KOPT-K1 (cell line): Measurements from ENCODE around the gene PRICKLE2.

ENCODE experiments used
- H3K27ac ChIP-seq: fragments of 200-600 bp; sonication (generic); 2 replicates; pipeline ENCODE4 v1.5.1; 2016; ENCODE audit warnings: antibody characterized with exemption, mild to moderate bottlenecking, low read depth, low read length; ENCODE audit not compliant: poor library complexity, severe bottlenecking
- H3K36me3 ChIP-seq: fragments of 200-600 bp; sonication (generic); 2 replicates; pipeline ENCODE4 v1.5.1; 2017; ENCODE audit warnings: antibody characterized with exemption, mild to moderate bottlenecking, low read length, moderate library complexity; ENCODE audit not compliant: insufficient read depth
- H3K9me3 ChIP-seq: fragments of 200-600 bp; sonication (generic); 2 replicates; pipeline ENCODE4 v1.5.1; 2017; ENCODE audit warnings: antibody characterized with exemption, low read length, mild to moderate bottlenecking; ENCODE audit not compliant: insufficient read depth, poor library complexity, severe bottlenecking

The PRICKLE2 gene

DNA sequence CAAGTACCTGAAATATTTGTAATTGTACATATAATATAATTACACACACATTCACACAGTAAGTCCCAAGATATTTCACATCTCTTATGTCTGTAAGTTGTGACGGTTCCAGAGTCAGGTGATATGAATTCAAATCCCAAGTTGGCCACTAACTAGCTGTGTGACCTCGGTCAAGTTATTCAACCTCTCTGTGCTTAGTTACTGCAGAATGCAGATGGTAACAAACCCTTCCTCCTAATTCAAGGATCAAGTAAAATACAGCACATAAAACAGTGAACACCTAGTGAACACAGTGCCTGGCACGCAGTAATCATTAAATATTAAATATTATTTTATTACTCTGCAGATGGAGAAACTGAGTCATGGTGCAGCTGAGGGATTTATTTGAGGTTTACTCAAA, 6.9 kb downstream of the PRICKLE2 start:
- no peak overlapping the region for H3K27ac ChIP-seq
- H3K36me3 ChIP-seq: no peaks in the 10 kb centered on the region
- H3K9me3 ChIP-seq: no peaks in the 10 kb centered on the region

DNA sequence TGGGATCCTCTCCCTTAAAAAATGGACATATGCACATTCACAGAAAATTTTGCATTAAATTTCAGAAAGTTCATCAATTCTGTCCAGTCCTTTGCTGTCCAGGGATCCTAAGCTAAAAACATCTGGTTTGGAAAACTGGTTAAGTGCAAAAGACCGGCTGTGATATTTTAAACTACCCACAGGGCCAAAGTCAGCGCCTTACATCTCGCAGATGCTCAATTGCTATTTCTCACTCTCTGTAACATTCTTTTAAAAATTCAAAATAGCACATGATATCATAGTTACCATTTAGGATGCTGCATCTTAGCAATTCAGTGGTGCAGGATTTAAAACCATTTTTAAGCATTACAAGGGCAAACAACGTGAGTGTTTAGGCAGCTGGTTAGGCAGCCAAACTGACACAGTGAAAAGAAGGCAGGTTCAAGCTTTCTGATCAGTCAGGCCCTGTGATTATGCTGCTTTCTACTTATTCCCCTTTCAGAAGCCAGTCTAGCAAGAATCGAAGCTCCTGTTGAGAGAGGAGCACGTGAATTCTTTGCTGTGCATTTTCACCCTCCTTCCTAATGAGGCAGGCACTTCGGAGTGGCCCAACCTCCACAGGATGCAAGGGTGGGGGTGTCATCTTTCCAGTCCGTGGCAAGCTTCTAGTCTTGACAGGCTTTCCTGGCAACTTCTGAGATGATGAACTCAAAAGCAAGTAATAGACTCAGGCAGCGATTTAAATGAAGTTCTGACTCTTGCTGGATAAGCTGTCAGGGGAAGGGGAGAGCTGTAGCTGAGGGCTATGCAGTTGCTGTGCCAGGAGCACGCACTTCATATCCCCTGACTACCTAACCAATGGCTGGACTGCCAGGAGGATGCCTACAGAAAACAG, 8.8 kb downstream of the PRICKLE2 start:
- Histone ChIP-seq H3K36me3 (no peaks in the 10 kb centered on the region), H3K9me3 (no peaks in the 10 kb centered on the region), H3K27ac (no peak overlapping the region)

DNA sequence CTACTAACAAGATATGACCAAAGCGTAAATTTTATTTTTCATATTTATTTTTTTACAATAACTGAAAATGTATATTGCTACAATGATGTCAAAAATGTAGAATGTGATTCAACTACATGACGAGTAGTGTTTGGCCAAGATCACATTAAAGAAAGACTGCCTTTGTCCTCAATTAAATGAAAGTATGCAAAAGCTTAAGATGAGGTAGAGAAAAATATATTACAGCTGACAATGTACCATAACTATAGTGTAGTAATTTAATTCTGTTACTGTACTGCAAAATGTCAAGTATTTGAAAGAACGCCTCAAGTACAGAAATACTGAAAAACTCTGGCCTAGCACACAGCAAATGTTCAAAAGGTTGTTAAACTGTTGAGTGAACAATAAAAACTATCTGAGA, 9.7 kb downstream of the PRICKLE2 start:
- H3K9me3 ChIP-seq: no peaks in the 10 kb centered on the region
- H3K27ac ChIP-seq: no peak overlapping the region
- H3K36me3 ChIP-seq: no peaks in the 10 kb centered on the region

DNA sequence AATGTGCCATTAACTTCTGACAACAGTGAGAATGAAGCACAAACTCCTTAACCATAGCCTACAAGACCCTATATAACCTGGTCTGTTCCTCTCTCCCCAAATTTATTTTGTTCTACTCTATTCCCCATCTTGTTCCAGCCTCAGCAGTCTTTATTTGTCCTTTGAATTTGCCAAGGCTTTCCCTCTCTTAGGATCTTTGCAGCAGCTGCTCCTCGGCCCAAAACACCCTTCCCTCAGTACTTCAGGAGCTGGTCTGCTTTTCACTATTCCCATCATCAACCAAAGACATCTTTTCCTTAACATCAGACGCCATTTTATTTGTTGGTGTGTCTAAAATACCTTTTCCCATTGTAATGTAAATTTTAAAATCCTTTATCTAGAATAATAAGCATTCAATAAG, 10.2 kb downstream of the PRICKLE2 start:
- Histone ChIP-seq H3K9me3 (no peaks in the 10 kb centered on the region), H3K27ac (no peak overlapping the region), H3K36me3 (no peaks in the 10 kb centered on the region)

DNA sequence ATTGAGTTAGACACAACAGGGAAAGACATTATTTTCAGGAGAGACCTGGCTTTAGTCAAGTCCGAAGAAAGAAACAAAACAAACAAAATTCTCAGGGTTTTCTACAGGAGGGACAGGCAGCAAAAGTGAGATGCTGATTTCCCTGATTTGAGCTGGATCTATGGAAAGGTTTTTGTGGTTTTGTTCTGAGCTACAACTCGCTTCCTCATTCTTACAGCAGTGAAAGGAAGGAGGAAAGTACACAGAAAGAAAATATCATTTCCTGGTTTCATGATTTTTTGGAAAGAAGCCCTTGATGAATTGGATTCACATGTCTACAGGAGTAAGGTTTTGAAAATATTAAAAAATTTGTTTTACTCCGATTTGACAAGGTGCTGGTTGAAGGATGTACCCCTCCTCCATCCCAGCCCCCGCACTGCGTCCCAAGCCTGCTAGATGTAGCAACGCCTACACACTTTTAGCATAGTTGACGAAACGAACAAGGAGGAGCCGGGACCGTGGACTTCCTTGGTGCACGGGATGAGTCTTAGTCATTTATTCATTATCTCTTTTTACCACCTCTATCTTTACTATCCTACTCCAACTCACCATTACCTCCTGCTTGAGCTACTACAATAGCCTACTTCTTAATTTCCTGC, 10.8 kb downstream of the PRICKLE2 start:
- no peak overlapping the region for H3K27ac ChIP-seq
- no peaks in the 10 kb centered on the region for H3K36me3 ChIP-seq
- no peaks in the 10 kb centered on the region for H3K9me3 ChIP-seq

DNA sequence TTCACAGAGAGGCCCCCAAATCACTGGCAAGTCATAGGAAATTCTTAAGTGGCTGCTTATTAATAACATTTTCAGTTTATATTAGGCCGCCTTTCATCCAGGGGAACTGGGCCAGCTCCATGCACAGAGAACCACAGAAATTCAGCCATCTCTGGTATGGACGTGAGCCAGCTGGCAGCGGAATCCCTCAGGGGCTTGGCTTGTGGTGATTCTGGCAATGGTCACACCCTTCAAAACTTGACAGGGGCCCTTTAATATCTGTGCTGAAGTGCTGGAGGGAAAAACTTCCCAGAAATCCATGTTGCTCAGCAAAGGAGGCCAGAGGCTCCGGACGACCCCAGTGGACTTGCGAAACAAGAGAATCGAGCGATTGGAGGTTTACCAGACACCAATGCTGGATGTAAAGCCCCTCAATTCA, 11.3 kb downstream of the PRICKLE2 start:
- no peaks in the 10 kb centered on the region for H3K9me3 ChIP-seq
- H3K36me3 ChIP-seq: no peaks in the 10 kb centered on the region
- no peak overlapping the region for H3K27ac ChIP-seq

DNA sequence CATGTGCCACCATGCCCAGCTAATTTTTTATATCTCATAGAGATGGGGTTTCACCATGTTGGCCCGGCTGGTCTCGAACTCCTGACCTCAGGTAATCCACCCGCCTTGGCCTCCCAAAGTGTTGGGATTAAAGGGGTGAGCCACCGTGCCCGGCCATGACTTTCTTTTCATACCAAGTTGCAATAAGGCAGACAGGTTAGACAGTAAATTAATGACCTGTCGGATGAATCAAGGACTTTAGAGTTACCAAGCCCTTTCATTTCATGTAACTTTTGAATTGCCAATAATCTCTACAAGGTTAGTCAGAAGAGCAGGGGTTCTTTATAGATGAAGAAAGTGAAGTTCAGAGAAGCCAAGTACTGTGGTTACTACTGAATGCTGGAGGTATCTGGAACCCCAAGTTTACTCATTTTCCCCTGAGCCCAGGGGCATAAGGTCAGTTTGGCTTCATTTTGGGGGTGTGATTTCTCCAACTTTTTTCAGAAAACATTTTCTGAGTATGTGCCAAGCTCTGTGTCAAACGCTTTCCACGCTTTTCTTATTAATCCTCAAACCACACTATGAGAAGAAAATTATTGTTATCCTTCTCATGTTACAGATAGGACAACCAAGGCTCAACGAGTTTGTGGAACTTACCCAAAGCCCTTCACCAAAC, 11.9 kb downstream of the PRICKLE2 start:
- Histone ChIP-seq H3K9me3 (no peaks in the 10 kb centered on the region), H3K36me3 (no peaks in the 10 kb centered on the region), H3K27ac (no peak overlapping the region)

DNA sequence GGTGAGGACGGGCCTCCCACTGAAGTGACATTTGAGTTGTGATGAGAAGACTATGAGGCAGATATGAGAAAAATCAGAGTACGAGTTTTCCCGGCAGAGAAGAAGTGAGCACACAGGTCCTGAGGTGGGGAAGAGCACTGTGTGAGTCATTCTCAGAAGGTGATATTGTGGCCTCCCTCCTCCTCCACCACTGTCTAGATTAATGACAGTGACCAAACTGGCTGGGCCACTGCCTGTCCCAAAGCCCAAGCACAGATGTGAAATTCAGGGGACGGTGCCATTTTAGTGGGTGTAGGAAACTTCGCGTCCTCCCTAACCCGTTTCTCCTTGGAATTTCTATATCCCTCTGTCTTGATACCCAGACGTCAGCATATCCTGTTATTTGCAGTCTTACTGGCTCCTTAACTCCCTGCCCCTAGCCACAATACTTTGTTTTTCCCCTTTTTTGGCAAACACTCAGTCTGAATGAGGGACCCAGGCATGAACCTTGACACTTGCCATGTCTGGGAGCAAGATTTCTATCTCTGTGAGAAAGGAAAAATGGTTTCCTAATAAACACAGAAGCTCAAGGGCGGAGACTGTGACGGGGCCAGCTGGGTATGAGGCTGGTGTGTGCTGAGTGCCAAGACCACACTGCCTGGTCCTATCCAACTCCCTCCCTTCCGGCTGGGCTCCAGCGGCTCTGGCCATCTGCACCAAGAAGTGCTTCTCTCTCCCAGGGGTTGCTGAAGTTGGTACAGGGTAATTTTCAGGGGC, 15.2 kb downstream of the PRICKLE2 start:
- H3K9me3 ChIP-seq: no peaks in the 10 kb centered on the region
- no peak overlapping the region for H3K27ac ChIP-seq

DNA sequence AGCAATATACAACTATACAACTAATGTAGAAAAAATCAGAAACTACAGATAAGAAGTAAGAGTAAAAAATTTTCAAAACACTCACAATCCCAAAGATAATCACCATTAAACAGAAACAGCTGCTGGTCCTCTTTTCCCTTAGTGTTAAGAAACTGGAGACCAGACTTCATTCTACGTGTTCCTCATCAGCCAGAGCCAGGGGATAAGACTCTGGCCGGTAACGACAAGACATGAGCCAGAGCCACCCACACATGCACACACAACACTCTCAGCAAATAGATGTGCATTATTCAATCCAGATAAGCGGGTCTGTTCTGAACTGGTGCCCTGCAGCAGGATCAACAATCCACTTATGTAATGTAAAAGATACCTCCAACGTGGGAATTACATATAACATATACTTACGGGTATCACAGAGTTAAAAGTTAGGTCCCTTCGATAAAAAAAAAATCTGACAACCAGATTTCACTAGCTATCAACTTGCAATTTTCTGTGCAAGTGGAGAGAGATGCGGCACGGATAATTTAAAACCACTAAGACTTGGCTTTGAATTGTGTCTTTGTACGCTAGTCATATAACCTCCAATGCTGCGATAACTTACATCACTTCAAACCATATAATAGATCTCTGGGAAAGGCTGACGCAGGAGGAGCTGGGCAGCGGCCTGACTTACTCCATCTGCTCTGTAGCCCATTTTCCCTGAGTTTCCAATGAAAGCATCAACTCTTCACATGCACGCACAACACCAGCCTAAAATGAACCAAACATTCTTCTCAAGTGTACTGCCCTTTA, 17.8 kb downstream of the PRICKLE2 start:
- H3K27ac ChIP-seq: no peak overlapping the region
- H3K36me3 ChIP-seq: no peaks in the 10 kb centered on the region
- no peaks in the 10 kb centered on the region for H3K9me3 ChIP-seq

More for the DNA sequence above, 15.2 kb downstream of the PRICKLE2 start:
- H3K36me3 ChIP-seq: no peaks in the 10 kb centered on the region

DNA sequence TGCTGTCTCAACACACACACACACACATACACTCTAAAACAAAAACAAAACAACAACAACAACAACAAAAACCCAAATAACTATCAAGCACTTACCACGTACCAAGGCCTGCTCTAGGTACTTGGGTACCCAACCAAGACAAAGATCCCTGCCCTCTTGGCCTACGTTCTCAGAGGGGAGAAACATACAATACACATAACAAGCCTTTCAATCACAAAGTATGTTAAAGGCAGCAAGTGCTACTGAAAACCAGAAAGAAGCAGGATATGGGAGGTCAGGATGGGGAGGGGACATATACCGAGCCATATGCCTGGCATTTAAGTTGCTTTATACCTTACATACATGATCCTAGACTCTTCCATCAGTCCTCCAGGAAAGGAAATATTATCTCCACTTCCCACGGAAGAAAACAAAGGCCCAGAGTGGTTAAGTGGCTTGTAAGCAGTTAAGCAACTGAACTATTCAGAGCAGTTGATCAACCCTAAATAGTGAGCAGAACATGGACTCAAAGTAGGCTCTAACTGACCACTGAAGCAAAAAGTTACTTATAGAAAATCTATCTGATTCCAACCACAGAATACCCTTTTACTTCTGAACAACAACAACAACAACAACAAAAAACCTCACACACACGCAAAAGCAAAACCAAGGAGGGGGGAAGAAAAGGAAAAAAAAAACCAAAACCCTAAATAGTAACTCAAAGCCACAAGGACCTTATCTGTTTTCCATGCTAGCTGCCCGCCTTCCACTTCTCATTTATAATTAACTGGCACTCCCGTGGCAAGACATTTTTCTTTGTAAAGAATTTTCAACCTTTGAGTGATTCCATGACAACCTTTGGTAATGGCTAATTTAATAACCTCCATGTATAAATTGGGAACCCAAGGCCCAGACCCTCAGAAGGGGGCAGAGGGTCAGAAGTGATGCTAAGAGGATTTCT, 21.0 kb downstream of the PRICKLE2 start:
- Histone ChIP-seq H3K36me3 (no peaks in the 10 kb centered on the region), H3K9me3 (no peaks in the 10 kb centered on the region), H3K27ac (no peak overlapping the region)

DNA sequence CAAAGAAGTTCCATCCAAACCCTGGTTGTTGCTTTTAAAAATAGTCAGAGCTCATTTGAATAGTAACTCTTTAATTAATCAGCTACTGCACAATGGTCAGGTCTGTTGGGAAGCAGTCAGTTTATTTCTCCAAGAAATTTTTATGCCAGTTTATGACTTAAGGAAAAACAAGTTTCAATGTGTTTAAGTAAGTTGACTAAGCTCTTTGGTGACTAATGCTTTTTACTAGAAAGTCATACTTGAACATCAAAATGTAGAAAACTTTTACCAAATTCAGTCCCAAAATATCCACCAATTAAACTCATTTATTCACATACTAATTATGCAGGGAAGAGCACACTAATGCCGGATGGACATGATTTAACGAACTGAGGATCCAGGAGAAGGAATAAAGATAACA, 22.1 kb downstream of the PRICKLE2 start:
- Histone ChIP-seq H3K9me3 (no peaks in the 10 kb centered on the region), H3K27ac (no peak overlapping the region), H3K36me3 (no peaks in the 10 kb centered on the region)

DNA sequence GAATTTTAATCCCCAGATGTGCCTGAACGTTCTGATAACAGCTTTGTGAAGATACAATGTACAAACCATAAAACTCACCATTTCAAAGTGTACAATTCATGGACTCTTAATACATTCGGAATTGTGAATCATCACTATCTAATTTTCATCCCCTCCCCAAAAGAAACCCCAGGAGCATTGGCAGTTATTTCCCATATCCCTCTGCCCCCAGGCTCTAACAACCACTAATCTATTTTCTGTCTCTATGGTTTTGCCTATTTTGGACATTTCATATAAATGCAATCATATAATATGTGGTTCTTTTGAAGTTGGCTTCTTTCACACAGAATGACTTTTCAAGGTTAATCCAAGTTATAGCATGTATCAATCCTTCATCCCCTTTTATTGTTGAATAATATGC, 25.3 kb downstream of the PRICKLE2 start:
- Histone ChIP-seq H3K27ac (no peak overlapping the region), H3K9me3 (no peaks in the 10 kb centered on the region)

DNA sequence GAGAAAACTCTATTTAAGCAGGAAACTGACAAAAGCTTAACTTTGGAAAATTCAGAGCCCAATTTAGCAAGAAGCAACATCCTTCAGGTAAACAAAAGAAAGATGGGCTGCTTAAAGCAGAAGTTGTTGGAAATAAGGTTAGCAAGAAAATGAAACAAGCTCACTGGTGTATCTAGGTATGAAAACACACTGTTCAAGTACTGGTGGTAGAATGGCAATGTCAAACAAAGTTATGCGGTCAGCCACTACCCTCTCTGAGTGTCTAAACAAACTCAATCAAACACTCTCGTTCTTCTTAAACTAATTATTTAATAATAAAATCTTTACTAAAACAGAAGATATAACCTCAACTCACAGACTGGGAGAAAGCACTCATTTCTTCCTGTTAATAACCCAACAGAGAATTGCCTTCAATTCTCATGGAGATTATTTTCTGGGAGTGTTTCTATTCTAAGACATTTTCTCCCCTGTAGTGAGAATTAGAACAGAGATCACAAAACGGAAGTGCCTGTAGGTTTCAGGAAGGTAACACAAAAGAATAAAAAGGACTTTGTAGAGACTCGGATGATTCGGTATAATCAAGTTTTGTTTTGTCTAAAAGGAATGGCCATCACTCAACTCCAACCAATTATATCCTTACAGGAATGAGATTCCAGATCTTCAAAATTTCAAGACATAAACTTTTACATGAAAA, 28.9 kb downstream of the PRICKLE2 start:
- Histone ChIP-seq H3K9me3 (peaks cover 8% of the 10 kb centered on the region), H3K27ac (no peak overlapping the region), H3K36me3 (no peaks in the 10 kb centered on the region)

More for the DNA sequence above, 25.3 kb downstream of the PRICKLE2 start:
- H3K36me3 ChIP-seq: no peaks in the 10 kb centered on the region
